Measurements from ENCODE around the gene MYEOV. TPM values are rescaled to one million over a fixed set of nuclear protein-coding genes. Genes with fewer than 3 reads are reported as not detected.

The MYEOV gene
- total RNA-seq, 2 donors from 2014 or later: 1.1 to 1.3 TPM

- no peak for ATAC-seq (ENCODE audit: insufficient number of reproducible peaks, low FRiP score, low read depth)
- no peaks in the 10 kb centered on the region for H3K4me1 ChIP-seq (ENCODE audit: control insufficient read depth in 1 of 2, low read depth in 2 of 2)
Observed at GRCh38 chr11:69280451-69280850, 13.5 kb upstream of the MYEOV start.

GRCh38 chr11:69280994-69281393 is 13.0 kb upstream of the MYEOV start:
- H3K27me3 ChIP-seq (replicated peaks; ENCODE audit: insufficient read depth): no peaks in the 10 kb centered on the region
- H3K9me3 ChIP-seq: no peaks in the 10 kb centered on the region
- DNase-seq (ENCODE audit: low spot score): no peak
- TF ChIP-seq CTCF (IDR thresholded peaks at IDR 0.05): no peak
- ATAC-seq (ENCODE audit: insufficient number of reproducible peaks, low FRiP score, low read depth): no peak
- H3K27ac ChIP-seq: no peak overlapping the region
- H3K36me3 ChIP-seq: no peaks in the 10 kb centered on the region
- no peaks in the 10 kb centered on the region for H3K4me1 ChIP-seq (ENCODE audit: control insufficient read depth in 1 of 2, low read depth in 2 of 2)
- no peak overlapping the region for H3K4me3 ChIP-seq

More at GRCh38 chr11:69280451-69280850, 13.5 kb upstream of the MYEOV start:
- H3K36me3 ChIP-seq: no peaks in the 10 kb centered on the region
- DNase-seq (ENCODE audit: low spot score): no peak
- TF ChIP-seq CTCF (IDR thresholded peaks at IDR 0.05): no peak
- H3K9me3 ChIP-seq: no peaks in the 10 kb centered on the region
- H3K4me3 ChIP-seq: no peak overlapping the region
- H3K27ac ChIP-seq: no peak overlapping the region
- H3K27me3 ChIP-seq (replicated peaks; ENCODE audit: insufficient read depth): no peaks in the 10 kb centered on the region

- H3K9me3 ChIP-seq: no peaks in the 10 kb centered on the region
- DNase-seq (ENCODE audit: low spot score) (no peak), ATAC-seq (ENCODE audit: insufficient number of reproducible peaks, low FRiP score, low read depth) (no peak)
Observed at GRCh38 chr11:69283446-69283845, 10.5 kb upstream of the MYEOV start.

GRCh38 chr11:69284081-69284511 is 9.9 kb upstream of the MYEOV start:
- H3K4me1 ChIP-seq (ENCODE audit: control insufficient read depth in 1 of 2, low read depth in 2 of 2): no peaks in the 10 kb centered on the region
- H3K27ac ChIP-seq: no peak overlapping the region
- ATAC-seq (ENCODE audit: insufficient number of reproducible peaks, low FRiP score, low read depth): no peak
- no peaks in the 10 kb centered on the region for H3K36me3 ChIP-seq
- no peaks in the 10 kb centered on the region for H3K27me3 ChIP-seq (replicated peaks; ENCODE audit: insufficient read depth)
- DNase-seq (ENCODE audit: low spot score): no peak
- no peak overlapping the region for H3K4me3 ChIP-seq
- TF ChIP-seq CTCF (IDR thresholded peaks at IDR 0.05): no peak
- H3K9me3 ChIP-seq: no peaks in the 10 kb centered on the region

More at GRCh38 chr11:69283446-69283845, 10.5 kb upstream of the MYEOV start:
- Histone ChIP-seq H3K4me3 (no peak overlapping the region), H3K27ac (no peak overlapping the region), H3K4me1 (ENCODE audit: control insufficient read depth in 1 of 2, low read depth in 2 of 2) (no peaks in the 10 kb centered on the region), H3K27me3 (replicated peaks; ENCODE audit: insufficient read depth) (no peaks in the 10 kb centered on the region), H3K36me3 (no peaks in the 10 kb centered on the region)
- TF ChIP-seq CTCF (IDR thresholded peaks at IDR 0.05): no peak

GRCh38 chr11:69285091-69285490 is 8.9 kb upstream of the MYEOV start:
- no peak overlapping the region for H3K4me3 ChIP-seq
- ATAC-seq (ENCODE audit: insufficient number of reproducible peaks, low FRiP score, low read depth) (no peak), DNase-seq (ENCODE audit: low spot score) (no peak)
- H3K36me3 ChIP-seq: no peaks in the 10 kb centered on the region
- H3K4me1 ChIP-seq (ENCODE audit: control insufficient read depth in 1 of 2, low read depth in 2 of 2): no peaks in the 10 kb centered on the region
- no peaks in the 10 kb centered on the region for H3K27me3 ChIP-seq (replicated peaks; ENCODE audit: insufficient read depth)
- H3K9me3 ChIP-seq: no peaks in the 10 kb centered on the region
- no peak overlapping the region for H3K27ac ChIP-seq
- no peak for TF ChIP-seq CTCF (IDR thresholded peaks at IDR 0.05)

Data from thoracic aorta (tissue), 2 donors.